A549 (cell line): Measurements from ENCODE around the gene NMRK1. TPM values are rescaled to one million over a fixed set of nuclear protein-coding genes. Genes with fewer than 3 reads are reported as not detected.

Experiments used
- ATAC-seq, 2 experiments: fragments of 200-7000 bp in 1 of 2; fragments of >200 bp in 1 of 2; cut with Nextera tagmentation in 1 of 2; cut with Tn5 transposase in 1 of 2; 3 replicates each; pipeline versions ENCODE4 v1.8.0 to v1.9.1; 2018 to 2020; ENCODE audit warnings: mild to moderate bottlenecking in 1 of 2, moderate library complexity in 1 of 2
- CTCF ChIA-PET: fragments of 300-600 bp; sonication (Branson Sonifier 250); formaldehyde crosslinking; extraction: SDS; loops from one replicate; lab custom pipeline; 2021; ENCODE audit warnings: antibody characterized with exemption, inconsistent platforms; lab: Yijun Ruan, JAX
- POLR2A ChIA-PET: fragments of 350-600 bp; formaldehyde crosslinking; extraction: SDS; loops from one replicate; lab custom pipeline; 2021; ENCODE audit warnings: antibody characterized with exemption, inconsistent platforms; lab: Yijun Ruan, JAX
- DNase-seq, 2 experiments: peaks; one replicate each; pipeline versions ENCODE4 v3.0.0 to v3.0.0-alpha.2; 2011 to 2016; ENCODE audit warnings: low read depth in 1 of 2, low spot score in 1 of 2
- FAIRE-seq: peaks from 2 replicates; lab custom pipeline; 2011; peaks lifted over from hg19 to GRCh38; lab: Jason Lieb, UNC
- H3K27ac ChIP-seq, 2 experiments: fragments of >200 bp; sonication (Bioruptor Twin); formaldehyde crosslinking; 3 replicates each; pipeline ENCODE4 v1.5.1; 2016 to 2017
- H3K4me1 ChIP-seq: fragments of >200 bp; sonication (Bioruptor Twin); formaldehyde crosslinking; 3 replicates; pipeline ENCODE4 v1.6.1; 2016
- H3K4me2 ChIP-seq: fragments of >200 bp; sonication (Bioruptor Twin); formaldehyde crosslinking; 3 replicates; pipeline ENCODE4 v1.6.1; 2016
- H3K4me3 ChIP-seq: fragments of >200 bp; sonication (Bioruptor Twin); formaldehyde crosslinking; 3 replicates; pipeline ENCODE4 v1.5.1; 2016
- H3K9me3 ChIP-seq: fragments of >200 bp; sonication (Bioruptor Twin); formaldehyde crosslinking; 3 replicates; pipeline ENCODE4 v1.6.1; 2016
- CBX8 ChIP-seq: fragments of 200-600 bp; sonication (generic); IDR thresholded peaks from 2 replicates; pipeline ENCODE4 v1.6.1; 2016
- CHD4 ChIP-seq: fragments of 200-600 bp; sonication (generic); IDR thresholded peaks from 2 replicates; pipeline ENCODE4 v1.6.1; 2016; ENCODE audit warnings: antibody characterized with exemption, mild to moderate bottlenecking, borderline replicate concordance
- FOSB ChIP-seq: fragments of 250-450 bp; sonication (Bioruptor Pico); IDR thresholded peaks from 2 replicates; pipeline ENCODE4 v1.5.0; 2020; ENCODE audit warnings: mild to moderate bottlenecking, moderate library complexity
- FOSL2 ChIP-seq, 2 experiments: fragments of 450-650 bp in 1 of 2; fragments of >200 bp in 1 of 2; sonication (Bioruptor Twin) in 1 of 2; formaldehyde crosslinking; IDR thresholded peaks; 2 replicates each; pipeline versions ENCODE4 v1.5.0 to v1.6.1; 2016 to 2020; ENCODE audit warnings: mild to moderate bottlenecking in 1 of 2, moderate library complexity in 1 of 2
- FOXS1 ChIP-seq: fragments of 250-450 bp; sonication (Bioruptor Pico); IDR thresholded peaks from 2 replicates; pipeline ENCODE4 v1.5.0; 2020; ENCODE audit warnings: mild to moderate bottlenecking, moderate library complexity
- HDAC2 ChIP-seq: fragments of 200-600 bp; sonication (generic); IDR thresholded peaks from 2 replicates; pipeline ENCODE4 v1.6.1; 2016
- HOXA7 ChIP-seq: fragments of 250-450 bp; sonication (Bioruptor Pico); IDR thresholded peaks from 2 replicates; pipeline ENCODE4 v1.5.0; 2020; ENCODE audit warnings: mild to moderate bottlenecking, moderate library complexity
- KDM1A ChIP-seq: fragments of 200-600 bp; sonication (generic); IDR thresholded peaks from 2 replicates; pipeline ENCODE4 v1.6.1; 2016; ENCODE audit warnings: low read depth, mild to moderate bottlenecking
- MYC ChIP-seq: IDR thresholded peaks from 2 replicates; pipeline ENCODE4 v1.6.1; 2012; ENCODE audit warnings: mild to moderate bottlenecking, inconsistent platforms, low read length, improper control_type of control experiment, borderline replicate concordance
- NFE2L2 ChIP-seq: fragments of 150-350 bp; conservative IDR thresholded peaks from 2 replicates; pipeline ENCODE4 v1.6.1; 2014; ENCODE audit warnings: low read length
- NPAS2 ChIP-seq: fragments of 250-450 bp; sonication (Bioruptor Pico); IDR thresholded peaks from 2 replicates; pipeline ENCODE4 v1.8.0; 2022; ENCODE audit warnings: mild to moderate bottlenecking, moderate library complexity, borderline replicate concordance
- PHF8 ChIP-seq: fragments of 200-600 bp; sonication (generic); IDR thresholded peaks from 2 replicates; pipeline ENCODE4 v1.6.1; 2016; ENCODE audit warnings: low read depth, mild to moderate bottlenecking, antibody characterized with exemption, moderate library complexity, borderline replicate concordance
- RAD21 ChIP-seq, 2 experiments: fragments of >200 bp in 1 of 2; sonication (Bioruptor Twin) in 1 of 2; formaldehyde crosslinking in 1 of 2; IDR thresholded peaks in 1 of 2; conservative IDR thresholded peaks in 1 of 2; 2 replicates in 1 of 2; 3 replicates in 1 of 2; pipeline ENCODE4 v1.6.1; 2012 to 2018; ENCODE audit warnings: inconsistent platforms in 1 of 2
- RNF2 ChIP-seq: fragments of 200-600 bp; sonication (generic); IDR thresholded peaks from 2 replicates; pipeline ENCODE4 v1.6.1; 2016; ENCODE audit warnings: low read depth, mild to moderate bottlenecking, antibody characterized with exemption, moderate library complexity, borderline replicate concordance
- SREBF2 ChIP-seq: fragments of 450-650 bp; IDR thresholded peaks from 2 replicates; pipeline ENCODE4 v1.6.1; 2014; ENCODE audit warnings: mild to moderate bottlenecking, moderate library complexity
- TP53 ChIP-seq: fragments of 250-450 bp; sonication (Bioruptor Pico); IDR thresholded peaks from 2 replicates; pipeline ENCODE4 v1.5.0; 2021; ENCODE audit warnings: mild to moderate bottlenecking, moderate library complexity
- ZC3H11A ChIP-seq: fragments of 450-650 bp; IDR thresholded peaks from 2 replicates; pipeline ENCODE4 v1.6.1; 2014; ENCODE audit warnings: antibody characterized with exemption, mild to moderate bottlenecking
- ZFP36 ChIP-seq: fragments of 450-650 bp; IDR thresholded peaks from 2 replicates; pipeline ENCODE4 v1.6.1; 2014; ENCODE audit warnings: borderline replicate concordance; ENCODE audit not compliant: partially characterized antibody
- ZNF302 ChIP-seq: fragments of 250-450 bp; sonication (Bioruptor Pico); IDR thresholded peaks from 2 replicates; pipeline ENCODE4 v1.9.0; 2021; ENCODE audit warnings: inconsistent platforms, mild to moderate bottlenecking, moderate library complexity
- ZSCAN20 ChIP-seq: fragments of 250-450 bp; sonication (Bioruptor Pico); IDR thresholded peaks from 2 replicates; pipeline ENCODE4 v1.8.0; 2022; ENCODE audit warnings: mild to moderate bottlenecking, moderate library complexity
- WGBS: methylation state at CpG from one replicate; pipeline ENCODE4 v1.1.6; 2017; ENCODE audit errors: missing lambda C conversion rate; 5-methylcytosine and 5-hydroxymethylcytosine counted together
- polyA plus RNA-seq, 4 experiments: library from polyadenylated mRNA; depleted of rRNA in 3 of 4; stranded (reverse); fragments of >200 nt; fragmentation: RNase III in 1 of 4; extraction: RNeasy Plus Mini Kit Qiagen cat#74134 plus additional on column Dnase treatment in 1 of 4; gene quantifications; 2 replicates in 3 of 4; 3 replicates in 1 of 4; pipeline ENCODE4 v1.2.3, GENCODE V29; 2011 to 2017
- TF ChIP-seq, protein P1 (sequence below): IDR thresholded peaks from 2 replicates; pipeline ENCODE4 v1.6.1; 2012
- TF ChIP-seq, protein P2 (sequence below): fragments of 200-600 bp; sonication (generic); IDR thresholded peaks from 2 replicates; pipeline ENCODE4 v1.6.1; 2016; ENCODE audit warnings: antibody characterized with exemption, mild to moderate bottlenecking, moderate library complexity
- TF ChIP-seq, protein P3 (sequence below): fragments of >200 bp; sonication (Bioruptor Twin); formaldehyde crosslinking; IDR thresholded peaks from 2 replicates; pipeline ENCODE4 v1.6.1; 2016
- TF ChIP-seq, protein P4 (sequence below): fragments of 250-450 bp; sonication (Bioruptor Pico); IDR thresholded peaks from 2 replicates; pipeline ENCODE4 v1.5.0; 2021; ENCODE audit warnings: mild to moderate bottlenecking, moderate library complexity, borderline replicate concordance
- TF ChIP-seq, protein P5 (sequence below): fragments of 150-350 bp; IDR thresholded peaks from 2 replicates; pipeline ENCODE4 v1.6.1; 2014; ENCODE audit warnings: low read depth, mild to moderate bottlenecking, low read length
- TF ChIP-seq, protein P6 (sequence below): fragments of 250-450 bp; sonication (Bioruptor Pico); IDR thresholded peaks from 2 replicates; pipeline ENCODE4 v1.5.0; 2020; ENCODE audit warnings: low read depth, mild to moderate bottlenecking, moderate library complexity
- TF ChIP-seq, protein P7 (sequence below): IDR thresholded peaks from 2 replicates; pipeline ENCODE4 v1.6.1; 2012; ENCODE audit warnings: low read depth, borderline replicate concordance

Gene NMRK1
- polyA plus RNA-seq, 2 of the 4 experiments (the other 2 are of a cell fraction), result 7.6 to 10.5 TPM

DNA sequence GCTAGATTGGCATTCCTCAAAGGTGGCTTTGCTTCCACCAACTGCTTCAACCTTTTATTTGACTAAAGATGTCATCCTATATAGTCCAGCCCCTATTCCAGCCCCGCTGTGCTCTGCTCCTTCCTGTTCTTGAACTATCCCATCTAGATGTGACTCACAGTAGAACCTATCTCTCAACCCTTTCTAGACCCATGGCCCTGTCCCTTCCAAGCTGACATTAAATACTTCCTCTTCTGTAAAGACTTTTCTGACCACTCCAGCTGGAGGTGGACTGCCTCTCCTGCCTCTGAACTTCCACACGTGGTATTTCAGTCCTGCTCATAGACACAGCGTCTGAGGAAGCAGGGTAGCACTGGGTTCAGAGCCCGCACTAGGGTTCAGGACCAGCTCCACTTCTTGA, 32.7 kb upstream of the NMRK1 start:
- TF ChIP-seq FOSB (CRISPR knock-in tag), result no peak
- TF ChIP-seq NPAS2, result no peak
- no peak for TF ChIP-seq CHD4
- TF ChIP-seq, protein P1, sequence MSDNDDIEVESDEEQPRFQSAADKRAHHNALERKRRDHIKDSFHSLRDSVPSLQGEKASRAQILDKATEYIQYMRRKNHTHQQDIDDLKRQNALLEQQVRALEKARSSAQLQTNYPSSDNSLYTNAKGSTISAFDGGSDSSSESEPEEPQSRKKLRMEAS, result no peak
- TF ChIP-seq FOXS1 (CRISPR knock-in tag), result no peak
- TF ChIP-seq RAD21 (conservative IDR thresholded peaks at IDR 0.05 in 1 of 2, IDR thresholded peaks at IDR 0.05 in 1 of 2), result no peak
- TF ChIP-seq ZNF302 (CRISPR knock-in tag), result no peak
- no peak for TF ChIP-seq HOXA7 (CRISPR knock-in tag)
- no peak for TF ChIP-seq CBX8
- TF ChIP-seq ZFP36, result no peak
- TF ChIP-seq, protein P2, sequence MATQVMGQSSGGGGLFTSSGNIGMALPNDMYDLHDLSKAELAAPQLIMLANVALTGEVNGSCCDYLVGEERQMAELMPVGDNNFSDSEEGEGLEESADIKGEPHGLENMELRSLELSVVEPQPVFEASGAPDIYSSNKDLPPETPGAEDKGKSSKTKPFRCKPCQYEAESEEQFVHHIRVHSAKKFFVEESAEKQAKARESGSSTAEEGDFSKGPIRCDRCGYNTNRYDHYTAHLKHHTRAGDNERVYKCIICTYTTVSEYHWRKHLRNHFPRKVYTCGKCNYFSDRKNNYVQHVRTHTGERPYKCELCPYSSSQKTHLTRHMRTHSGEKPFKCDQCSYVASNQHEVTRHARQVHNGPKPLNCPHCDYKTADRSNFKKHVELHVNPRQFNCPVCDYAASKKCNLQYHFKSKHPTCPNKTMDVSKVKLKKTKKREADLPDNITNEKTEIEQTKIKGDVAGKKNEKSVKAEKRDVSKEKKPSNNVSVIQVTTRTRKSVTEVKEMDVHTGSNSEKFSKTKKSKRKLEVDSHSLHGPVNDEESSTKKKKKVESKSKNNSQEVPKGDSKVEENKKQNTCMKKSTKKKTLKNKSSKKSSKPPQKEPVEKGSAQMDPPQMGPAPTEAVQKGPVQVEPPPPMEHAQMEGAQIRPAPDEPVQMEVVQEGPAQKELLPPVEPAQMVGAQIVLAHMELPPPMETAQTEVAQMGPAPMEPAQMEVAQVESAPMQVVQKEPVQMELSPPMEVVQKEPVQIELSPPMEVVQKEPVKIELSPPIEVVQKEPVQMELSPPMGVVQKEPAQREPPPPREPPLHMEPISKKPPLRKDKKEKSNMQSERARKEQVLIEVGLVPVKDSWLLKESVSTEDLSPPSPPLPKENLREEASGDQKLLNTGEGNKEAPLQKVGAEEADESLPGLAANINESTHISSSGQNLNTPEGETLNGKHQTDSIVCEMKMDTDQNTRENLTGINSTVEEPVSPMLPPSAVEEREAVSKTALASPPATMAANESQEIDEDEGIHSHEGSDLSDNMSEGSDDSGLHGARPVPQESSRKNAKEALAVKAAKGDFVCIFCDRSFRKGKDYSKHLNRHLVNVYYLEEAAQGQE, result no peak
- TF ChIP-seq, protein P3, sequence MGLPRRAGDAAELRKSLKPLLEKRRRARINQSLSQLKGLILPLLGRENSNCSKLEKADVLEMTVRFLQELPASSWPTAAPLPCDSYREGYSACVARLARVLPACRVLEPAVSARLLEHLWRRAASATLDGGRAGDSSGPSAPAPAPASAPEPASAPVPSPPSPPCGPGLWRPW, result no peak
- TF ChIP-seq, protein P4, sequence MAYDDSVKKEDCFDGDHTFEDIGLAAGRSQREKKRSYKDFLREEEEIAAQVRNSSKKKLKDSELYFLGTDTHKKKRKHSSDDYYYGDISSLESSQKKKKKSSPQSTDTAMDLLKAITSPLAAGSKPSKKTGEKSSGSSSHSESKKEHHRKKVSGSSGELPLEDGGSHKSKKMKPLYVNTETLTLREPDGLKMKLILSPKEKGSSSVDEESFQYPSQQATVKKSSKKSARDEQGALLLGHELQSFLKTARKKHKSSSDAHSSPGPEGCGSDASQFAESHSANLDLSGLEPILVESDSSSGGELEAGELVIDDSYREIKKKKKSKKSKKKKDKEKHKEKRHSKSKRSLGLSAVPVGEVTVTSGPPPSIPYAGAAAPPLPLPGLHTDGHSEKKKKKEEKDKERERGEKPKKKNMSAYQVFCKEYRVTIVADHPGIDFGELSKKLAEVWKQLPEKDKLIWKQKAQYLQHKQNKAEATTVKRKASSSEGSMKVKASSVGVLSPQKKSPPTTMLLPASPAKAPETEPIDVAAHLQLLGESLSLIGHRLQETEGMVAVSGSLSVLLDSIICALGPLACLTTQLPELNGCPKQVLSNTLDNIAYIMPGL (CRISPR knock-in tag), result no peak
- no peak for TF ChIP-seq ZC3H11A
- TF ChIP-seq NFE2L2, result no peak
- TF ChIP-seq, protein P5, sequence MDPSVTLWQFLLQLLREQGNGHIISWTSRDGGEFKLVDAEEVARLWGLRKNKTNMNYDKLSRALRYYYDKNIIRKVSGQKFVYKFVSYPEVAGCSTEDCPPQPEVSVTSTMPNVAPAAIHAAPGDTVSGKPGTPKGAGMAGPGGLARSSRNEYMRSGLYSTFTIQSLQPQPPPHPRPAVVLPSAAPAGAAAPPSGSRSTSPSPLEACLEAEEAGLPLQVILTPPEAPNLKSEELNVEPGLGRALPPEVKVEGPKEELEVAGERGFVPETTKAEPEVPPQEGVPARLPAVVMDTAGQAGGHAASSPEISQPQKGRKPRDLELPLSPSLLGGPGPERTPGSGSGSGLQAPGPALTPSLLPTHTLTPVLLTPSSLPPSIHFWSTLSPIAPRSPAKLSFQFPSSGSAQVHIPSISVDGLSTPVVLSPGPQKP, result no peak
- no peak for TF ChIP-seq SREBF2
- no peak for TF ChIP-seq PHF8
- TF ChIP-seq, protein P6, sequence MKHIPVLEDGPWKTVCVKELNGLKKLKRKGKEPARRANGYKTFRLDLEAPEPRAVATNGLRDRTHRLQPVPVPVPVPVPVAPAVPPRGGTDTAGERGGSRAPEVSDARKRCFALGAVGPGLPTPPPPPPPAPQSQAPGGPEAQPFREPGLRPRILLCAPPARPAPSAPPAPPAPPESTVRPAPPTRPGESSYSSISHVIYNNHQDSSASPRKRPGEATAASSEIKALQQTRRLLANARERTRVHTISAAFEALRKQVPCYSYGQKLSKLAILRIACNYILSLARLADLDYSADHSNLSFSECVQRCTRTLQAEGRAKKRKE, result no peak
- FAIRE-seq, result no peak
- no peak overlapping the region for H3K4me2 ChIP-seq
- no peak overlapping the region for H3K27ac ChIP-seq
- H3K4me1 ChIP-seq, result no peaks in the 10 kb centered on the region
- ChIA-PET CTCF (no interaction called here), POLR2A (no interaction called here)
- ATAC-seq, result no peak
- H3K9me3 ChIP-seq, result no peaks in the 10 kb centered on the region
- no peak overlapping the region for H3K4me3 ChIP-seq
- no peak for DNase-seq
- 73% methylated on average over 4 of the region's 4 CpGs for WGBS

DNA sequence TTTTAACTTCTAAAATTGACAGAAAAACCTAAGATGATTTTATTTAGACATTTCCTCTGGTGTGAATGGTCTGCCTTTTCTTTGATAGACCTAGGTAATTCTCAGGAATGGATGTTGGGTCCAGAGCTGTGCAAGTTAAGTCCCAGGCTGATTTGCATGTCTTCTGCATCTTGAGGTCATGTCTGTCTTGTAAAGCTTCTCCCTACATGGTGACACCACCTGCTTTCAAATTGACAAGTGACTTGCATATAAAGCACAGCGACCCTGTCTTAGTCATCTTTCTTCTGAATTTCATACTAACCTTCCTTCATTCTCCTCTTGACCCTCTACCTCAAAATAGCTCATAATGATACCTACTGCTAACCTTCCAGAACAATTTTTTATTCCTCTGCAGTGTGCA, 29.6 kb upstream of the NMRK1 start:
- H3K4me1 ChIP-seq, result no peaks in the 10 kb centered on the region
- TF ChIP-seq FOSL2 (IDR thresholded peaks at IDR 0.05) (no peak), FOSL2 (CRISPR knock-in tag; IDR thresholded peaks at IDR 0.05) (no peak), RNF2 (no peak), CHD4 (no peak), TP53 (CRISPR knock-in tag) (no peak), MYC (no peak), HDAC2 (no peak), ZSCAN20 (CRISPR knock-in tag) (no peak), KDM1A (no peak)
- TF ChIP-seq, protein P1, result no peak
- TF ChIP-seq, protein P7, sequence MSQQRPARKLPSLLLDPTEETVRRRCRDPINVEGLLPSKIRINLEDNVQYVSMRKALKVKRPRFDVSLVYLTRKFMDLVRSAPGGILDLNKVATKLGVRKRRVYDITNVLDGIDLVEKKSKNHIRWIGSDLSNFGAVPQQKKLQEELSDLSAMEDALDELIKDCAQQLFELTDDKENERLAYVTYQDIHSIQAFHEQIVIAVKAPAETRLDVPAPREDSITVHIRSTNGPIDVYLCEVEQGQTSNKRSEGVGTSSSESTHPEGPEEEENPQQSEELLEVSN, result no peak
- TF ChIP-seq, protein P4 (CRISPR knock-in tag), result no peak
- TF ChIP-seq, all 56 proteins: peak for 0
- 24% methylated on average over 1 of the region's 1 CpG for WGBS
- no peaks in the 10 kb centered on the region for H3K9me3 ChIP-seq
- ATAC-seq (no peak), DNase-seq (no peak), FAIRE-seq (no peak)
- H3K27ac ChIP-seq, result no peak overlapping the region
- ChIA-PET POLR2A (no interaction called here), CTCF (no interaction called here)
- no peak overlapping the region for H3K4me3 ChIP-seq
- H3K4me2 ChIP-seq, result no peak overlapping the region
